ENCODE measurements around the gene PLEKHA1.

The PLEKHA1 gene

GRCh38 chr10:122376364-122376961 lies 2.0 kb downstream of the PLEKHA1 start:
- POLR2A ChIA-PET, result no interaction called here
- CTCF ChIA-PET, result interaction anchor here (1.2 to 1.4 kb wide), 2 partner anchors 78 to 83 kb away, joined by 3 to 4 read pairs; no protein-coding TSS in a partner anchor
- no peak for DNase-seq (ENCODE audit: low read depth, low spot score)
- no peak for TF ChIP-seq CTCF (IDR thresholded peaks at IDR 0.05; ENCODE audit: insufficient read depth, low read length, missing control alignments)
- no peak overlapping the region for H3K4me3 ChIP-seq (ENCODE audit: low read depth, low read length)

- H3K4me3 ChIP-seq (ENCODE audit: low read depth, low read length), result no peak overlapping the region
- no peak for DNase-seq (ENCODE audit: low read depth, low spot score)
- ChIA-PET POLR2A (no interaction called here), CTCF (no interaction called here)
- no peak for TF ChIP-seq CTCF (IDR thresholded peaks at IDR 0.05; ENCODE audit: insufficient read depth, low read length, missing control alignments)
Measured at GRCh38 chr10:122379041-122379440, 4.5 kb downstream of the PLEKHA1 start.

GRCh38 chr10:122379537-122379936 lies 5.0 kb downstream of the PLEKHA1 start:
- no peak for TF ChIP-seq CTCF (IDR thresholded peaks at IDR 0.05; ENCODE audit: insufficient read depth, low read length, missing control alignments)
- ChIA-PET CTCF (no interaction called here), POLR2A (no interaction called here)
- DNase-seq (ENCODE audit: low read depth, low spot score), result no peak
- H3K4me3 ChIP-seq (ENCODE audit: low read depth, low read length), result no peak overlapping the region

- CTCF ChIA-PET, result no interaction called here
- POLR2A ChIA-PET, result no interaction called here
- TF ChIP-seq CTCF (IDR thresholded peaks at IDR 0.05; ENCODE audit: insufficient read depth, low read length, missing control alignments), result no peak
- no peak for DNase-seq (ENCODE audit: low read depth, low spot score)
- no peak overlapping the region for H3K4me3 ChIP-seq (ENCODE audit: low read depth, low read length)
Measured at GRCh38 chr10:122380703-122381102, 6.2 kb downstream of the PLEKHA1 start.

- TF ChIP-seq CTCF (IDR thresholded peaks at IDR 0.05; ENCODE audit: insufficient read depth, low read length, missing control alignments), result no peak
- H3K4me3 ChIP-seq (ENCODE audit: low read depth, low read length), result no peak overlapping the region
- POLR2A ChIA-PET, result no interaction called here
- no peak for DNase-seq (ENCODE audit: low read depth, low spot score)
- CTCF ChIA-PET, result interaction anchor here (1.0 kb wide), 1 partner anchor 17 kb away, joined by 3 read pairs; no protein-coding TSS in a partner anchor
Measured at GRCh38 chr10:122381680-122382079, 7.2 kb downstream of the PLEKHA1 start.

GRCh38 chr10:122386514-122386913 lies 12.0 kb downstream of the PLEKHA1 start:
- ChIA-PET POLR2A (no interaction called here), CTCF (interaction anchor here (0.5 to 1.8 kb wide), 3 partner anchors 9 to 49 kb away, joined by 3 to 4 read pairs (median 4); no protein-coding TSS in a partner anchor)
- no peak for DNase-seq (ENCODE audit: low read depth, low spot score)
- no peak overlapping the region for H3K4me3 ChIP-seq (ENCODE audit: low read depth, low read length)
- TF ChIP-seq CTCF (IDR thresholded peaks at IDR 0.05; ENCODE audit: insufficient read depth, low read length, missing control alignments), result no peak
